Measurements from ENCODE around the gene SLX4.

DNA sequence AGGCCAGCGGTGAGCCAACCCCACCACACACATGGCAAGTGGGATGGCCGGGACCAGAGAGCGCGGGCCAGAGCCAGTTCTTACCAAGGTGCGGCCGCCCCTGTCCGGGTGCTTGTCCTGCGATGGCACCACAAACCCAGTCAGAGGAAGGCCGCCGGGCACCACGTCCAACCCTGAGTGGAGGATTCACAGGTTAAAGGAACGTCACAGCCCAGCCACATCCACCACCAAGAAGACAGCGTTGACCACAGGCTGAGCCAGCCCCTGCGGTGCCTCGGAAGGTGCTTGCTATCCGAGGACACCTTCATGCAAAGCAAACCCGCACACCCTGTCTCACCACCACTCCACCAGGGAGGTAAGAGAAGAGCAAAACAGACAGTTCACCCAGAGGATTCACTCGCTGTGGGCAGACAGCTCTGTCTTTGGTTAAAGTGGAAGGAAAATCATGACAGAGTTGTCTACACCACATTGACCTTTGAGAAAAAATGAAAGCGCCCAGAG is 15.8 kb downstream of the SLX4 start:
- no peak for TF ChIP-seq ZFX (IDR thresholded peaks at IDR 0.05)
- TF ChIP-seq, protein P1, sequence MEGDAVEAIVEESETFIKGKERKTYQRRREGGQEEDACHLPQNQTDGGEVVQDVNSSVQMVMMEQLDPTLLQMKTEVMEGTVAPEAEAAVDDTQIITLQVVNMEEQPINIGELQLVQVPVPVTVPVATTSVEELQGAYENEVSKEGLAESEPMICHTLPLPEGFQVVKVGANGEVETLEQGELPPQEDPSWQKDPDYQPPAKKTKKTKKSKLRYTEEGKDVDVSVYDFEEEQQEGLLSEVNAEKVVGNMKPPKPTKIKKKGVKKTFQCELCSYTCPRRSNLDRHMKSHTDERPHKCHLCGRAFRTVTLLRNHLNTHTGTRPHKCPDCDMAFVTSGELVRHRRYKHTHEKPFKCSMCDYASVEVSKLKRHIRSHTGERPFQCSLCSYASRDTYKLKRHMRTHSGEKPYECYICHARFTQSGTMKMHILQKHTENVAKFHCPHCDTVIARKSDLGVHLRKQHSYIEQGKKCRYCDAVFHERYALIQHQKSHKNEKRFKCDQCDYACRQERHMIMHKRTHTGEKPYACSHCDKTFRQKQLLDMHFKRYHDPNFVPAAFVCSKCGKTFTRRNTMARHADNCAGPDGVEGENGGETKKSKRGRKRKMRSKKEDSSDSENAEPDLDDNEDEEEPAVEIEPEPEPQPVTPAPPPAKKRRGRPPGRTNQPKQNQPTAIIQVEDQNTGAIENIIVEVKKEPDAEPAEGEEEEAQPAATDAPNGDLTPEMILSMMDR (IDR thresholded peaks at IDR 0.05 in 2 of 3, conservative IDR thresholded peaks at IDR 0.05 in 1 of 3; ENCODE audit: borderline replicate concordance in 1 of 3, insufficient read depth in 1 of 3, low read depth in 2 of 3, low read length in 2 of 3), result no peak
- TF ChIP-seq ELF1 (IDR thresholded peaks at IDR 0.05; ENCODE audit: borderline replicate concordance, low read depth), result no peak
- TF ChIP-seq CEBPB (IDR thresholded peaks at IDR 0.05; ENCODE audit: low read depth), result no peak
- TF ChIP-seq POLR2A (IDR thresholded peaks at IDR 0.05; ENCODE audit: borderline replicate concordance, extremely low read depth, insufficient read depth, insufficient read length), result no peak
- TF ChIP-seq POLR2AphosphoS5 (IDR thresholded peaks at IDR 0.05; ENCODE audit: low read depth, low read length), result no peak
- TF ChIP-seq, protein P2, sequence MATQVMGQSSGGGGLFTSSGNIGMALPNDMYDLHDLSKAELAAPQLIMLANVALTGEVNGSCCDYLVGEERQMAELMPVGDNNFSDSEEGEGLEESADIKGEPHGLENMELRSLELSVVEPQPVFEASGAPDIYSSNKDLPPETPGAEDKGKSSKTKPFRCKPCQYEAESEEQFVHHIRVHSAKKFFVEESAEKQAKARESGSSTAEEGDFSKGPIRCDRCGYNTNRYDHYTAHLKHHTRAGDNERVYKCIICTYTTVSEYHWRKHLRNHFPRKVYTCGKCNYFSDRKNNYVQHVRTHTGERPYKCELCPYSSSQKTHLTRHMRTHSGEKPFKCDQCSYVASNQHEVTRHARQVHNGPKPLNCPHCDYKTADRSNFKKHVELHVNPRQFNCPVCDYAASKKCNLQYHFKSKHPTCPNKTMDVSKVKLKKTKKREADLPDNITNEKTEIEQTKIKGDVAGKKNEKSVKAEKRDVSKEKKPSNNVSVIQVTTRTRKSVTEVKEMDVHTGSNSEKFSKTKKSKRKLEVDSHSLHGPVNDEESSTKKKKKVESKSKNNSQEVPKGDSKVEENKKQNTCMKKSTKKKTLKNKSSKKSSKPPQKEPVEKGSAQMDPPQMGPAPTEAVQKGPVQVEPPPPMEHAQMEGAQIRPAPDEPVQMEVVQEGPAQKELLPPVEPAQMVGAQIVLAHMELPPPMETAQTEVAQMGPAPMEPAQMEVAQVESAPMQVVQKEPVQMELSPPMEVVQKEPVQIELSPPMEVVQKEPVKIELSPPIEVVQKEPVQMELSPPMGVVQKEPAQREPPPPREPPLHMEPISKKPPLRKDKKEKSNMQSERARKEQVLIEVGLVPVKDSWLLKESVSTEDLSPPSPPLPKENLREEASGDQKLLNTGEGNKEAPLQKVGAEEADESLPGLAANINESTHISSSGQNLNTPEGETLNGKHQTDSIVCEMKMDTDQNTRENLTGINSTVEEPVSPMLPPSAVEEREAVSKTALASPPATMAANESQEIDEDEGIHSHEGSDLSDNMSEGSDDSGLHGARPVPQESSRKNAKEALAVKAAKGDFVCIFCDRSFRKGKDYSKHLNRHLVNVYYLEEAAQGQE (IDR thresholded peaks at IDR 0.05; ENCODE audit: low read depth), result no peak
- TF ChIP-seq YY1 (IDR thresholded peaks at IDR 0.05; ENCODE audit: extremely low read depth, insufficient replicate concordance, low read depth, low read length), result no peak
- no peak for TF ChIP-seq RAD21 (IDR thresholded peaks at IDR 0.05; ENCODE audit: low read depth)
- TF ChIP-seq ZNF274 (IDR thresholded peaks at IDR 0.05; ENCODE audit: low read depth, low read length), result no peak
- no peak for TF ChIP-seq SP1 (IDR thresholded peaks at IDR 0.05; ENCODE audit: low read depth)
- TF ChIP-seq, protein P3, sequence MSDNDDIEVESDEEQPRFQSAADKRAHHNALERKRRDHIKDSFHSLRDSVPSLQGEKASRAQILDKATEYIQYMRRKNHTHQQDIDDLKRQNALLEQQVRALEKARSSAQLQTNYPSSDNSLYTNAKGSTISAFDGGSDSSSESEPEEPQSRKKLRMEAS (IDR thresholded peaks at IDR 0.05), result no peak
